HG03135 (cell line): ENCODE data around the gene PPIL4.
A peak's percentile ranks its signal among the peaks of the same experiment; 100 is the strongest.

Source experiments
- ATAC-seq: cut with Tn5 transposase; IDR thresholded peaks from one replicate; pipeline ENCODE4 v1.9.1; 2021; ENCODE audit warnings: mild to moderate bottlenecking, moderate library complexity; ENCODE audit not compliant: unreplicated experiment

Gene PPIL4

GRCh38 chr6:149484733-149485700 lies 60.8 kb downstream of the PPIL4 start, which contains the start of gene ZC3H12D:
Gene ZC3H12D, minus strand, starts transcription at chr6:149485014. Its CDS starts 10,471 bp downstream, at chr6:149474543.
- peak; percentile 47 for ATAC-seq

GRCh38 chr6:149483849-149484655 lies 61.8 kb downstream of the PPIL4 start:
- no peak for ATAC-seq

- ATAC-seq, result no peak
Measured at GRCh38 chr6:149483334-149483725, 62.5 kb downstream of the PPIL4 start.

- ATAC-seq, result no peak
Measured at GRCh38 chr6:149482545-149483333, 63.1 kb downstream of the PPIL4 start.

GRCh38 chr6:149480502-149481280 lies 65.2 kb downstream of the PPIL4 start:
- no peak for ATAC-seq

GRCh38 chr6:149478631-149479314 lies 67.1 kb downstream of the PPIL4 start:
- no peak for ATAC-seq

- no peak for ATAC-seq
Measured at GRCh38 chr6:149477544-149477943, 68.3 kb downstream of the PPIL4 start.

- ATAC-seq, result no peak
Measured at GRCh38 chr6:149476789-149477455, 68.9 kb downstream of the PPIL4 start.

- no peak for ATAC-seq
Measured at GRCh38 chr6:149474108-149474935, 71.5 kb downstream of the PPIL4 start.

- ATAC-seq, result no peak
Measured at GRCh38 chr6:149473080-149474052, 72.5 kb downstream of the PPIL4 start.

- ATAC-seq, result no peak
Measured at GRCh38 chr6:149472241-149472640, 73.6 kb downstream of the PPIL4 start.

- ATAC-seq, result no peak
Measured at GRCh38 chr6:149471801-149472200, 74.0 kb downstream of the PPIL4 start.

- ATAC-seq, result no peak
Measured at GRCh38 chr6:149470948-149471347, 74.9 kb downstream of the PPIL4 start.

GRCh38 chr6:149468179-149468578 lies 77.7 kb downstream of the PPIL4 start:
- peak; percentile 12 for ATAC-seq

- no peak for ATAC-seq
Measured at GRCh38 chr6:149467265-149467664, 78.6 kb downstream of the PPIL4 start.

GRCh38 chr6:149464411-149464810 lies 81.4 kb downstream of the PPIL4 start:
- ATAC-seq, result no peak

GRCh38 chr6:149463781-149464180 lies 82.1 kb downstream of the PPIL4 start:
- ATAC-seq, result no peak
